Urothelium cell line (cell line): ENCODE measurements around the gene DGCR8.
"Not testable (repeated sequence)": the region's sequence is repeated elsewhere in the genome, so short reads cannot be mapped to it uniquely, and the experiment has no call there.

Experiments
- DNase-seq: peaks from one replicate; pipeline ENCODE4 v3.0.0; 2011; ENCODE audit warnings: low spot score, mixed read lengths
- FAIRE-seq: peaks from 2 replicates; lab custom pipeline; 2011; peaks lifted over from hg19 to GRCh38; lab: Jason Lieb, UNC

Gene DGCR8

DNA sequence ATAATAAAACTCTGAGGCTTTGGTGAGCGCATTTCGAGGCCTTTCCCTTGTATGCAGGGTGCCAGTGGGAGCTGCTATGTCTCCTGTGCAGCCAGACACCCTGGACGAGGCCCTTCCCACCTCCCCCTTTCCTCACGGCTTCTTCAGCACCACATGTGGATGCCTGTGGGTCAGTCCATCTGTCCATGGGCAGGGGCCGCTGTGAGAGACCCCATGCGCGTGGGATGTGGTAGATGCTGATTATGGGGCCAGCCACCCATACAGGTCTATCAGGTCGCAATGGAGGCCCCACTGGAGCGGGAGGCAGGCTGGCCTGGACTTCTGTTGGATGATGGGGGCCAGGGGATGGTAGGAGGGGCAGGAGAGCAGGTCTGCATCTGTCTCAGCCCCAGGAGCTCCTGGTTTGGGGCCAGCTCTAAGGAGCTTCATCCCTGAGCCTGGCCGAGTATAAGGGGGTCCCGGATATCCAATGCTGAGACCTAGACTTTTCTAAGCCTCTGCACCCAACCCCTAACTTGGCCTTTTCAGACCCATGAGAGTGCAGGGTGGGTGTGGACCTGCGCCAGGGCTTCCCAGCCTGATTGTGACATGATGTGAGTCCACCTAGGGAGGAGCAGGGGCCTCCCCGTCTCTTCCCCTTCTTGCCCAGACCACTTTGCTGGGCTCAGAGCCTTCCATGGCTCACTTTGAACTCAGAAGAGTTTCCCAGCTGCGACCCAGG lies 14.0 kb upstream of the DGCR8 start:
- DNase-seq = no peak
- no peak for FAIRE-seq

DNA sequence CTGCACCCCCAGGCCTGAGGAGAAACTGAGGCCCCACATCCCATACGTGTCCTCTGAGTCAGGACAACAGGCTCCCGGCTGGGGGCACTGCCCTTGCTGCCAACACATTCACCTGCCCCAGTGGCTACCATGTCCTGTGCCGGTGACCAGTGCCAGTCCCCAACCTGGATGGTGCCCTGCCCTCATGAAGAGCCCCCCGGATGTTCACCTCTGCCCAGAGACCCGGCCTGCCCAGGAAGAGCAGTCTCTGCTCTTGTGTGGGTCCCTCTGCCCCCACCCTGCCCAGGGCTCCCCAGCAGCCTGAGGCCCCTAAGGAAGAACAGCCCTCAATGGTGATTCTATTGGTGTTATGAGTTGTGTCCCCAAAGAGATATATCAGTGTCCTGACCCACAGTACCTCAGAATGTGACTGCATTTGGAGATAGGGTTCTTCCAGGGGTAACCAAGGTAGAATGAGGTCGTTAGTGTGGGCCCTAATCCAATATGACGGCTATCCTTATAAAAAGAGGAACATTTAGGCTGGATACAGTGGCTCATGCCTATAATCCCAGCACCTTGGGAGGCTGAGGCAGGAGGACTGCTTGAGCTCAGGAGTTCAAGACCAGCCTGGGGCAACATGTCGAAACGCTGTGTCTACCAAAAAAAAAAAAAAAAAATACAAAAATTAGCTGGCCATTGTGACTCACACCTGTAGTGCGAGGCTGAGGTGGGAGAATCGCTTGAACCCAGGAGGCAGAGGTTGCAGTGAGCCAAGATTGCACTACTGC lies 13.2 kb upstream of the DGCR8 start:
- FAIRE-seq (no peak), DNase-seq (no peak)

DNA sequence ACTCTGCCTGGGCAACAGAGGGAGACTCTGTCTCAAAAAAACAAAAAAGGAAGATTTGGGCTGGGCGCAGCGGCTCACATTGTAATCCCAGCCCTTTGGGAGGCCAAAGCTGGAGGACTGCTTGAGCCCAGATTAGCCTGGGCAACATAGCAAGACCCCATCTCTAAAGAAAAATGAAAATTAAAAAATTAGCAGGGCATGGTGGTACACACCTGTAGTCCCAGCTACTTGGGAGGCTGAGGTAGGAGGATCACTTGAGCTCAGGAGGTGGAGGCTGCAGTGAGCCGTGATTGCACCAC lies 12.7 kb upstream of the DGCR8 start:
- not testable (repeated sequence) for FAIRE-seq, DNase-seq

DNA sequence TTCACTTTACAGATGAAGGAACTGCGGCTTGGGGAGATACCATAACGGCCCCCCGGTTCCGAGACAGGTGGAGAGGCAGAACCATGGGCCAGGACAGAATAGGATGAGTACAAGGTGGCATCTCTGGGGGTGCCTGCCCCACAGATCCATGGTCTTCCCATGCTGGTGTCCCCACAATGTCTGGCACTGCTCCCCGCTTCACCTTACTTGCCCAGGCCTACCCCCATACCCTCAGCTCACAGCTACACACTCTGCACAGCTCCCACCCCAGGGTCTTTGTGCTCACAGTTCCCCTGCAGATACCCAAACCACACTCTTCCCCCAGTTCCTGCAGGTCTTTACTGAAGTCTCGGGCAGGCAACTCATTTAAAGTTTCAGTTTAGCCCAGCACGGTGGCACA lies 11.4 kb upstream of the DGCR8 start:
- FAIRE-seq = no peak
- DNase-seq = no peak

DNA sequence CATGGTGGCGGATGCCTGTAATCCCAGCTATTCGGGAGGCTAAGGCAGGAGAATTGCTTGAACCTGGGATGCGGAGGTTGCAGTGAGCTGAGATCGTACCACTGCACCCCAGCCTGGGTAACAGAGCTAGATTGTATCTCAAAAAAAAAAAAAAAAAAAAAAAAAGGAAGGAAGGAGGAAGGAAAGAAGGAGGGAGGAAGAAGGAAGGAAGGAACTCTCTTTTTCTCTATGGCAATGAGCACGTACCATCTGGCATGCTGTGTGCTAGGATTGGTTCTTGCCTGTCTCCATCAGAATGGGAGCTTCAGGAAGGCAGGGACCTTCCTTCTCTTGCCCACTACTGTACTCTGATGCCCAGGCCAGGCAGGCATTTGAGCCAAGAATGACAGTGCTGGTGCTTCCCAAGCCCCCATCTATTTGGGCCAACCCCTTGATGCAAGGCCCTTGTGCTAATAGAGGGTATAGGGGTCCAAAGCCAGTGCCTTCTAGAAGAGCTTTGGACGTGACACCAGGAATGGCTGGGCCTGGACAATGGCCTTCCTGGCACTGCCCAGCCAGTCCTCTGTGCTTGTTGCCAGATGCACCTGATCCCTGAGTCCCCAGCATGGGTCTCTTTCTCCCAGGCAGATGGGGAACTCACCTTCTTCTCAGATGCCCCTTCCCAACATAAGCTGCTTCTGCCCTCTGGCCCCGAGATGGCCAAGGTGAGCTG lies 10.6 kb upstream of the DGCR8 start:
- no peak for FAIRE-seq

DNA sequence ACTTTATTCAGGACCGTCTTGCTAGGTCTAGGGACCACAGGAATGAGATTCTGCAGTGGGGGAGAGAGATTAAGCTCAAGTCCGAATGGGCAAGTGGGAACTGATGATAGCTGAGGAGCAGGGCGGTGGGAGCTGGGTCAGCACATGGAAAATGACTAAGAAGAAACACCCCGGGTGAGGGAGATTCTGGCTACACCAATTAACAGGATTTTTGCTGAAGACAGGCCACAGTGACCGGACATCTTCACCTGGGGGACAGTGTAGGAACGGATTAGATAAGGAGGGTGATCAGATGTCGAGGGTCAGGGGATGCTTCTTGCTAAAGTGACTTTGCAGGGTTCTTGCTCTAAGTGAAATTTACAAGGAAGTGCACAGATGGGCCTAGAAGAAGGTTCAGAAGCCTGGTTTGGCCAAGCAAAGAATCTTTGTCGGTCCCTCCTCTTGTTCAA lies 8.5 kb upstream of the DGCR8 start:
- no peak for FAIRE-seq

More for the DNA sequence above, 10.6 kb upstream of the DGCR8 start:
- DNase-seq = no peak

DNA sequence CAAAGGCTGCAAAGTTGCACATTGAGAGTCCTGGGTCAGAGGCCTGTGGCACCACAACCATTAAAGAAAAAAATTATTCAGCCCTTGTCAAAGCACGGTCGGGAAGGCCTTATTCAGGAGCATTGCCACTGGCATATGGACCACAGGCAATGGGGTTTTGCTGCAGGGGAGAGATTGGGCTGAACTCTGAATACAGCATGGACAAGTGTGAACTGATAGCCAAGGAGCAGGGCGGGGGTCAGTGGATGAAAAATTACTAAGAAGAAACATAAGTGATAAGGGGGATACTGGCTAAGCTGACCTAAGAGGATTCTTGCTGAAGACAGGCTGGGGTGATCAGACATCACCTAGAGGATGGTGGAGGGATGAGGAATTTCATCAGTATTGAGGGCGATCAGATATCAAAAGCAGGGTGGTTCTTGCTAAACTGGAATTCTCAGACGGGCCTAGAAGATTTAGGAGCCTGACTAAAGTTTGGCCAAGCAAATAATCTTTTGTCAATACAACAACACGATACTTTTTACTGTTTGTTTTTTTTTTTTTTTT lies 3.3 kb upstream of the DGCR8 start:
- DNase-seq (no peak), FAIRE-seq (no peak)

More for the DNA sequence above, 8.5 kb upstream of the DGCR8 start:
- DNase-seq = no peak

DNA sequence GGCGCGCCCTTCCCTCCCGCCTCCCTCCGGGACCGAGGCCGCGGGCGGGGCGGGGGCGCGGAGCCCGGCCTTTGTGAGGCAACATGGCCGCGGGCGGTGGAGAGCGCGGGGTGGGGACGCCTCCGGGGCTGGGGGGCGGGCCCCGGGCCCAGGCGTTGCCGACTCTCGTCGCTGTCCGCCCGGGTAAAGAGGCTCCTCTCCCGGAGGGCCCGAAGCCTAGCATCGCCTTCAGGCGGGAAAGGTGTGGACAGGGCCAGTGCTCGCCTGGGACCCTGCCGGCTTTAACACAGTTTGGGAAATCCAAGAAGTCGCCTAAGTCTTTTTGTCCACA lies 369 bp downstream of the DGCR8 start:
- FAIRE-seq = peak; percentile 13
- DNase-seq = peak; percentile 84

DNA sequence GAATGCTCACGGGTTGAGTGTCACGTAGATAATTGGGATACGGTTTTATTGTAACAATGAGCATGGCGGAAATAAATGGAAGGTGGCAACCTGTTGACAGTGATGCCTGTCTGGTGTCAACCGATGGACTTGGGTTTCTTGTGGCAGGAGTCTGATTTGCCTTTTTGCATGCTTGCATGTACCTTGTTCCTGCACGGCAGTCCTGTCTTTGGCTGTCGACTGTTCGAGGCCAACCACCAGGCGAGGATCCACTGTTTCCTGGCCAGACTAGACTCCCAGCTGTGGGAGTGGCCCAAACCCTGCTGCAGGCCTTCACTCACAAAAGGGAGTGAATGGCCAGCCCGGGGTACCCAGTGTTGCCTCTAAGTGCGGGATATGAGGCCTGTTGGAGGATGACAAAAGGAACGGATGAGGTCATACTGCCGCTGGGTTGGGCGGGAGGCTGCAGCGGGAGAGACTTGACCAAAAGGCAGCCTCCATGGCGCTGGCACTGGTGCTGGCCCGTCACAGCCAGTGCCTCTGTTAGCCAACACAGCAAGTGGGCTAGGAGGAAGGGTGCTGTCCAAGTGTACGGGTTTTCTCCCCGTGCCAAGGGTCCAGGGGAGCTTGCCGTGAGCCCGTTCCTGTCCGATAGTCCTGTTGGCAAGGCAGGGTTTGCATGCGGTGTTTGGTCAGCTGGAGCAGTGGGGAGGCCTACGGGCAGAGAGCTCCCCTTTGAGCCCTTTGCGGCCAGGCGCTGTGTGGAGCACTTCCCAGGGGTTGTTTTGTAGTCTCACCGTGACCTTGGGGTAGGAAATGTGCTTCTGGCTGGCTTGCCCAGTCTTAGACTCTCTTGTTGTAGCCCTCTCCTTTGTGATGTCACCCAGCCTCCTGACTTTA lies 974 bp downstream of the DGCR8 start:
- DNase-seq (peak; percentile 46), FAIRE-seq (no peak)

DNA sequence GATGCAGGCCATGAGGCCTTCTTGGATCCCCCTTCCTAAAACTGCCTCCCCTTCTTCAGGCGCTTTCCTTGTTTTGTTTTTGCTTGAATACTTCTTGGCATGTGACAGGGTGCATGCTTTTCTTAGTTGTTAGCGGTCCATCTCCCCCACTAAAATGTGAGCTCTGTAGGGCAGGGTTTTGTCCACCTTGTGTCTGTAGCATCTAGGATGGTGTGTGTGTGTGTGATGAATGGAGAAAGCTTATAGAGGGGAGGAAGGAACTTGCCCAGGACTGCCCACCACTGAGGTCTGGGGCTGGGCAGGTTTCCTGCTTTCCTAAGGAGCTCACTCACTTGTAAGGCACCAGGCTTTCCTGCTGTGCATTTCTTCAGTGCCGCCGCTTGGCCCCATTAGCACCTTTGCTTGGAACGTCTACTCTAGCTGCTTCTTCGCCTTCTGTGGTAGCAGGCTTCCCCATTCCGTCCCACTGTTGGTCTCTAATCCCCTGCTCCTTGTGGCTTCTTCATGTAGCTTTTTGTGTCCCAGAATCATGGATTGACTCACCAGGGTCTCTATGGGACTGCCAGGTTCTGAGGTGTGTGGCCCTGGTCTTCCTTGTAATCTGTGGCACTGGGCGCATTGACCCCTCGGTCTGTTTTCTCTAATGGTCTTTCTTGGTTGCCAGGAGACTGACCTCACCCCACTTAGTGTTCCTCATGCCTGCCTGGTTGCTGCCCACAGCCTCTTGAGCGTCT lies 3.3 kb downstream of the DGCR8 start:
- no peak for DNase-seq
- no peak for FAIRE-seq

DNA sequence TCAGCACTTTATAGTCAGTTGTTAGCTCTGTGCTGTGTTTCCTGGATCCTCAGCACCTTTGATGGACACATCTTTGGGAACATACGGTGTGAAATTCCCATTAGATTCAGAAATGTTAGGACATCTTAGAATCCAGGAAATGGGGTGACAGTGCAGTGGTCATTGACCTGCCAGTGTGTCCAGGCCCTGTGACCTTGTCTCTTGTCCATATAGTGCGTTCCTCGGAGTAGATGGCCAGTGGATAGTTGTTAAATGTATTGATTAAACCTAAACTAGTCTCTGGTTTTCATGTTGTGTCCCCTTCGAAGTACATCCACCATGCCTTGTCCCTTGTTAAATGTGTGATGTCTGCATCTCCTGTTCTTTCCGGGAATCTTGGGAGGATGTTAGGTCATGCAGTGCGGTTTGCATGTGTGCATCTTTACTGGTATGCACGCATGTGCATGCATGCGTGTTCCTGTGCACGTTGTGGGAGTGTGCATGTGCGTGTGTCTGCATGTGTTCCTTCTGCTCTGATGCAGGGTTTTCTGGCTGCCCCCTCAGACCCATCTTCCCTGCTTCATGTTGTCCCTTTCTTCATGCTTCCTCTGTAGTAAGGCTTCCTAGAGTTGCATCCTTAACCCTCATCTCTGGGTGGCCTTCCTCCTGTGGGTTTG lies 4.0 kb downstream of the DGCR8 start:
- DNase-seq = no peak
- FAIRE-seq = peak; percentile 85

DNA sequence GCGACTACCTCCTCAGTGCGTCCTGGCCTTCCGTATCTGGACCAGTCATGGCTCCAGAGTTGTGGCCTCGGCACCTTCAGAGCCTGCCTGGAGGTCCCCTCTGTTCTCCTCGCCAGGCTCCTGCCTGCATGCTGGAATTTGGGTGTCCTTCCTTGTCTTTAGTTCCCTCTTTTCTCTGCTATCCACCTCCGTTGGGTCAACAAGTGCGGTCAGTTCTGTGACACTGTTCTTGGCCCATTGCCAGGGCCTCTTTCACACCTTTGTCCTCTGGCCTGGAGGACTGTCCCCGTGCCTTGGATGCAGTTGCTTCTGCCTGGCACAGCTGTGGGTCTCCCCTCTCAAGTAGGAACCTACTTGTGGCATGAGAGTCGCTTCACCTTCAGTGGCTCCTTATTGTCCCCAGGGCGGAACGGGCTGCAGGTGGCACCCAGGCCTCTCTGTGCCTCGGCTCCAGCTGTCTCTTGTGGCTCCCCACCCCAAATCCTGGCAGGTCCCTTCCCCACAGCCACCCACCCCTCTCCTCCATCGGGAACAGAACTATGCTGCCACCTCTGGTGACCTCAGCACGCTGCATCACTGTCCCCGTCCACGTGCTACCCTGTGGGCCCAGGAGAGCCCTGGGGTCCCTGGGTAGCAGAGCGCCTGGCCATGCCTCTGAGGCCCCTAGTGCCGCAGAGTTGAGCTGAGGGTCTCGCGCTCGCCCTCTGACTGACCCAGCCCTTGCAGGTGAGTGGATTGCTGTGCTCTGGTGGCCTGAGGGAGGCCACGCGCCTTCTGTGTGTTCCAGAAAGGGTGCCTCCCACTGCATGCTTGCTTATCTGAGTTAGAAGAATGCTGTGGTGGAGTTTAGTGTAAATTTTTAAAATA lies 4.7 kb downstream of the DGCR8 start:
- DNase-seq (peak; percentile 50), FAIRE-seq (no peak)

DNA sequence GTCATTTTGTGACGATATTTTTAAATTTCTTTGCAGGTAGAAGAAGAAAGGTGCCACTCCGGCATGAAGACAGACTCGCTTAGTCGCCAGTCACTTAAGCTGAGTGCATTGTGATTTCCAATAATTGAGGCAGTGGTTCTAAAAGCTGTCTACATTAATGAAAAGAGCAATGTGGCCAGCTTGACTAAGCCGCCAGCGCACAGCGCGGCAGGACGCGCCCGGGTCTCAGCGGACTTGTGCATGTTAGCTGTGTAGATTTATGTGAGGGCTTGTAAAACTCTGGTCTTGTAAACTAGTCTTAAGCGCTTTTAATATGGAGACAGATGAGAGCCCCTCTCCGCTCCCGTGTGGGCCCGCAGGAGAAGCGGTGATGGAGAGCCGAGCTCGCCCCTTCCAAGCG lies 5.6 kb downstream of the DGCR8 start:
- no peak for FAIRE-seq
- no peak for DNase-seq

DNA sequence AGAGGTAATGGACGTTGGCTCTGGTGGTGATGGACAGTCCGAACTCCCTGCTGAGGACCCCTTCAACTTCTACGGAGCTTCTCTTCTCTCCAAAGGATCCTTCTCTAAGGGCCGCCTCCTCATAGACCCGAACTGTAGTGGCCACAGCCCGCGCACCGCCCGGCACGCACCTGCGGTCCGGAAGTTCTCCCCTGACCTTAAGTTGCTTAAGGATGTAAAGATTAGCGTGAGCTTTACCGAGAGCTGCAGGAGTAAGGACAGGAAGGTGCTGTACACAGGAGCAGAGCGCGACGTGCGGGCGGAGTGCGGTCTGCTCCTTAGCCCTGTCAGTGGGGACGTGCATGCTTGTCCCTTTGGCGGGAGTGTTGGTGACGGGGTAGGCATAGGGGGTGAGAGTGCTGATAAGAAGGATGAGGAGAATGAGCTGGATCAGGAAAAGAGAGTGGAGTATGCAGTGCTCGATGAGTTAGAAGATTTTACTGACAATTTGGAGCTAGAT lies 6.1 kb downstream of the DGCR8 start:
- no peak for DNase-seq
- peak; percentile 96 for FAIRE-seq

DNA sequence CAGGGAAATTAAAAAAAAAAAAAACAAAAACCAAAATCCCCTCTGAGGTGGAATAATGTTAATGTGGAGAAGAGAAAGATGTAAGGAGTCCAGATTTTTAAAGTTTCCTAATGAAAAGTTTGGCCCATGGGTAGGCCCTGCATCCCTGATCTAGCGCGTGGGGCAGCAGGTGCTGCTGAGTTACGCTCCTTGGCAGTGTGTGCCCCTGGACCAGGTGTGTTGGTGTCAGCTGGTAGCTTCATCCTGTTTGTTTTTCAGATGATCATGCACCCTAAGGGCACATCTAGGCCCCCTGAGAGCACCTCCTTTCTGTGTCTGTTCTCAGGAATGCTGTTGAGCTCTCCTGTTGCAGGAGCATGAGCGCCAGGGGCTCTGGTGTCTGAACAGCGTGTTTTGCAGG lies 6.7 kb downstream of the DGCR8 start:
- FAIRE-seq (no peak), DNase-seq (no peak)

DNA sequence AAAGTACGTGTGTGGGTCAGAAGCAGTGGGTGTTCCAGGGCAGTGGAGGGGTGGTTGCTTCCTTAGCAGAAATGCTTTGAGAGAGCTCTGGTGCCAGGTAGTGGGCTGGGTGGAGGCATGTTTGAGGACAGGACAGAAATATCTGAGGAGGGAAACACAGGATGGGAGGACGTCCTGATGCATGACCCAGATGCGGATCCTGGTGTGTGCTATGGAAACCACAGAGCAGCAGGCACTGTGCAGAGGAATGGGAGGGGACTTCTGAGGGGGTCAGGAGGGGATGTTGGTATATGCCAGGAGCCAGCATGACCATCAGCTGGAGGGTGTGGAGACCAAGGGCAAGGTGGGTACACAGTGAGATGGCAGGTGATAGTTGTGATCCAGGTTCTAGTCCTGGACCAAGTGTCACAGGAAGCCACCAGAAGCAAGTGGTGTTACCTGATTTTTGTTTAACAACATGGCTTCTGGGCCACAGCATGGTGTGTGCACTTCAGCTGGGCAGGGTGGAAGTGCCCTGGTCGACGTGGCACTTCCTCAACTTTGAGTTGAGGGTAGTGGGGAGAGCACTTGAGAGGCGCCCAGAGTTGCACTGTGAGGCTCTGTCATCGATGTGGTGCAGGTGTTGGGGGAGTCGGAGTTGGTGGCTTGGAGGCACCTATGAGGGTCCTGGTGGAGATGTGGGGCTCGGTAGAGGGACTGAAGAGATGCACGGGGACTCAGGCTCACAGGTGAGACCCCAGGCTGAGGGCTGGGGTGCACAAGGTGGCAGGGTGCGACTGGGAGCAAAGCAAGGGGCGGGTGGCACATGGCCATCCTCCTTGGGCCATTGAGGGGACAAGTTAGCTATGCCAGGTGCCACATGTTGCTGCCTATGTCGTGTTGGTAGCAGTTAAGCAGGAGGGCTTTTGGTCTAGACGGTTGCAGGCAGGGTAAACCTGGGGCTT lies 7.5 kb downstream of the DGCR8 start:
- DNase-seq (no peak), FAIRE-seq (peak; percentile 71)

DNA sequence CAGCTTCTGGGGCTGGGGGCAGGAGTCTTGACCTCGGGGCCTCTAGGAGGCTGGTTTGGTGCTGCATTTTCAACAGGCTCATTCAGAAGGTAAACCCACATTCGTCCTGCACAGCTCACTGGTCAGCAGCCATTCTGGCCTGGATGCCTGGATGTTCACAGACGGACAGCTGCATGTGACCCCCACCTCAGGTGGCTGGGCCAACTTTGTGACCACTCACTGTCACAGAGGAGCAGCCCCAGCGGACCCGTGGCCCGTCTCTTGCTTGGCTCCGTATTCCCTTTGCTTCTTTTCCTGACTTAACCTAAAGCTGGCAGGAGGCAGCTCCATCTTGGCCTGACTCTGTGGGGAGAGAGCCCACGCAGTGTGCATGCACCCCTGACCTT lies 8.2 kb downstream of the DGCR8 start:
- peak; percentile 46 for FAIRE-seq
- no peak for DNase-seq
